Hepatocyte (in vitro differentiated cells): ENCODE measurements around the gene TMEM240.

ENCODE experiments used
- EZH2 ChIP-seq: fragments of 200-600 bp; sonication (generic); IDR thresholded peaks from 2 replicates; pipeline ENCODE4 v1.6.1; 2016; ENCODE audit warnings: antibody characterized with exemption, mild to moderate bottlenecking, borderline replicate concordance
- EZH2phosphoT487 ChIP-seq: fragments of 200-600 bp; sonication (generic); IDR thresholded peaks from one replicate; pipeline ENCODE4 v1.6.1; 2018; ENCODE audit warnings: antibody characterized with exemption, mild to moderate bottlenecking, low read depth, moderate library complexity; ENCODE audit not compliant: unreplicated experiment, severe bottlenecking
- TF ChIP-seq, protein P1 (sequence below): fragments of 200-600 bp; sonication (generic); IDR thresholded peaks from 2 replicates; pipeline ENCODE4 v1.5.1; 2016; ENCODE audit warnings: antibody characterized with exemption, mild to moderate bottlenecking; ENCODE audit not compliant: poor library complexity

DNA sequence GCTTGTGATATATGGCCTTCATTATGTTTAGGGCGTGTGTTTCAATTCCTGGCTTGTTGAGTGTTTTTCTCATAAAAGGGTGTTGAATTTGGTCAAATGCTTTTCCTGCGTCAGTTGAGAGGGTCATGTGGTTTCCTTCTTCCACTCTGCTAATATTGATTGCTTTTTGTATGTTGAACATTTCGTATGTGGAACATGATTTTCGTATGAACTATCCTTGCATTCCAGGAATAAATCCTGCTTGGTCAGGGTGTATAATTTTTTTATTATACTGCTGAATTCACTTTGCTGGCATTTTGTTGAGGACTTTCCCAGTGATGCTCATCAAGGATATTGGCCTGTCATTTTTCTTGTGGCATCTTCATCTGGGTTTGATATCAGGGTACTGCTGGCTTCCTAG, 33.1 kb downstream of the TMEM240 start:
- TF ChIP-seq, protein P1, sequence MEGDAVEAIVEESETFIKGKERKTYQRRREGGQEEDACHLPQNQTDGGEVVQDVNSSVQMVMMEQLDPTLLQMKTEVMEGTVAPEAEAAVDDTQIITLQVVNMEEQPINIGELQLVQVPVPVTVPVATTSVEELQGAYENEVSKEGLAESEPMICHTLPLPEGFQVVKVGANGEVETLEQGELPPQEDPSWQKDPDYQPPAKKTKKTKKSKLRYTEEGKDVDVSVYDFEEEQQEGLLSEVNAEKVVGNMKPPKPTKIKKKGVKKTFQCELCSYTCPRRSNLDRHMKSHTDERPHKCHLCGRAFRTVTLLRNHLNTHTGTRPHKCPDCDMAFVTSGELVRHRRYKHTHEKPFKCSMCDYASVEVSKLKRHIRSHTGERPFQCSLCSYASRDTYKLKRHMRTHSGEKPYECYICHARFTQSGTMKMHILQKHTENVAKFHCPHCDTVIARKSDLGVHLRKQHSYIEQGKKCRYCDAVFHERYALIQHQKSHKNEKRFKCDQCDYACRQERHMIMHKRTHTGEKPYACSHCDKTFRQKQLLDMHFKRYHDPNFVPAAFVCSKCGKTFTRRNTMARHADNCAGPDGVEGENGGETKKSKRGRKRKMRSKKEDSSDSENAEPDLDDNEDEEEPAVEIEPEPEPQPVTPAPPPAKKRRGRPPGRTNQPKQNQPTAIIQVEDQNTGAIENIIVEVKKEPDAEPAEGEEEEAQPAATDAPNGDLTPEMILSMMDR = no peak
- TF ChIP-seq EZH2phosphoT487 = no peak
- TF ChIP-seq EZH2 = no peak
